Keratinocyte (primary cell): ENCODE data around the gene GH2. TPM values are rescaled to one million over a fixed set of nuclear protein-coding genes. Genes with fewer than 3 reads are reported as not detected.

Source experiments
- DNase-seq: peaks from one replicate; pipeline ENCODE4 v3.0.0-alpha.2; 2011; ENCODE audit warnings: low read depth, missing footprints, low spot score
- FAIRE-seq: peaks from 2 replicates; lab custom pipeline; 2011; peaks lifted over from hg19 to GRCh38; lab: Jason Lieb, UNC
- H2AFZ ChIP-seq: 2 replicates; pipeline ENCODE4 v1.6.0; 2012; ENCODE audit warnings: low read length, control low read depth, inconsistent platforms; ENCODE audit not compliant: control insufficient read depth
- H3K27ac ChIP-seq: 2 replicates; pipeline ENCODE4 v1.5.1; 2011; ENCODE audit warnings: low read length; ENCODE audit not compliant: control insufficient read depth, insufficient read depth
- H3K27me3 ChIP-seq: 3 replicates; pipeline ENCODE4 v1.6.0; 2011; ENCODE audit warnings: low read length; ENCODE audit not compliant: control insufficient read depth, insufficient read depth; ENCODE audit errors: extremely low read depth
- H3K36me3 ChIP-seq, 2 experiments: 2 replicates in 1 of 2; 3 replicates in 1 of 2; pipeline ENCODE4 v1.5.1; 2011; ENCODE audit warnings: low read length in 2 of 2, mild to moderate bottlenecking in 1 of 2; ENCODE audit not compliant: control insufficient read depth in 2 of 2, insufficient read depth in 2 of 2; ENCODE audit errors: extremely low read depth in 1 of 2
- H3K4me1 ChIP-seq: 3 replicates; pipeline ENCODE4 v1.5.1; 2011; ENCODE audit warnings: low read length; ENCODE audit not compliant: control insufficient read depth, insufficient read depth; ENCODE audit errors: extremely low read depth
- H3K4me2 ChIP-seq: 3 replicates; pipeline ENCODE4 v1.6.0; 2011; ENCODE audit warnings: low read depth, low read length; ENCODE audit not compliant: control insufficient read depth, insufficient read depth; ENCODE audit errors: extremely low read depth
- H3K4me3 ChIP-seq, 3 experiments: fragments of 200-600 bp in 1 of 3; sonication (generic) in 1 of 3; 2 replicates in 2 of 3; 3 replicates in 1 of 3; pipeline ENCODE4 v1.5.1; 2011 to 2016; ENCODE audit warnings: low read length in 3 of 3, mild to moderate bottlenecking in 3 of 3, control low read depth in 2 of 3, inconsistent platforms in 1 of 3, low read depth in 1 of 3, mixed read lengths in 1 of 3, mixed run types in 1 of 3, moderate library complexity in 1 of 3; ENCODE audit not compliant: control insufficient read depth in 2 of 3, insufficient read depth in 2 of 3; ENCODE audit errors: extremely low read depth in 1 of 3
- H3K79me2 ChIP-seq: 2 replicates; pipeline ENCODE4 v1.6.0; 2012; ENCODE audit warnings: low read length; ENCODE audit not compliant: control insufficient read depth, insufficient read depth
- H3K9ac ChIP-seq: 3 replicates; pipeline ENCODE4 v1.6.0; 2011; ENCODE audit warnings: low read length; ENCODE audit not compliant: control insufficient read depth, insufficient read depth; ENCODE audit errors: extremely low read depth
- H3K9me1 ChIP-seq: 3 replicates; pipeline ENCODE4 v1.6.0; 2011; ENCODE audit warnings: low read length; ENCODE audit not compliant: control insufficient read depth, insufficient read depth; ENCODE audit errors: extremely low read depth
- H3K9me3 ChIP-seq: 2 replicates; pipeline ENCODE4 v1.5.1; 2012; ENCODE audit warnings: low read depth, low read length; ENCODE audit not compliant: control insufficient read depth
- H4K20me1 ChIP-seq: 3 replicates; pipeline ENCODE4 v1.6.0; 2011; ENCODE audit warnings: low read length; ENCODE audit not compliant: control insufficient read depth, insufficient read depth; ENCODE audit errors: extremely low read depth
- CTCF ChIP-seq, 3 experiments: IDR thresholded peaks in 1 of 3; conservative IDR thresholded peaks in 1 of 3; optimal IDR thresholded peaks in 1 of 3; 2 replicates in 2 of 3; 3 replicates in 1 of 3; pipeline versions ENCODE3 to v1.5.1; 2011; ENCODE audit warnings: low read length in 3 of 3, mild to moderate bottlenecking in 3 of 3, moderate library complexity in 2 of 3, control low read depth in 1 of 3, inconsistent platforms in 1 of 3; ENCODE audit not compliant: insufficient read depth in 2 of 3; ENCODE audit errors: extremely low read depth in 1 of 3
- EZH2 ChIP-seq: IDR thresholded peaks from one replicate; pipeline ENCODE4 v1.6.1; 2012; ENCODE audit warnings: inconsistent platforms, mild to moderate bottlenecking, low read length, moderate library complexity
- dilution Hi-C: fragments of 300-500 bp; cut with MboI; formaldehyde crosslinking; loops from one replicate; pipeline ENCODE4 v1.7.0; 2020; ENCODE audit warnings: low sequenced_read_pairs; ENCODE audit not compliant: extremely low pct_ligation_motif_present
- polyA plus RNA-seq, 5 experiments: library from polyadenylated mRNA; depleted of rRNA in 3 of 5; stranded (reverse) in 3 of 5; stranded (forward) in 1 of 5; unstranded in 1 of 5; fragments of >200 nt; gene quantifications; 1 replicate in 1 of 5; 2 replicates in 3 of 5; 3 replicates in 1 of 5; pipeline versions ENCODE4 v1.2.1 to v1.2.3, GENCODE V29; 2011 to 2012; ENCODE audit warnings: missing spikeins in 2 of 5, low read depth in 1 of 5, low replicate concordance in 1 of 5

GH2 gene
- polyA plus RNA-seq, 1 donor (not counting 4 experiments of a cell fraction or from before 2014, with no cell fraction given), result not detected

- TF ChIP-seq EZH2 (no peak), CTCF (optimal IDR thresholded peaks at IDR 0.05 in 1 of 3, IDR thresholded peaks at IDR 0.05 in 1 of 3, conservative IDR thresholded peaks at IDR 0.05 in 1 of 3; ENCODE audit: extremely low read depth in 1 of 3, insufficient read depth in 2 of 3, low read length in 3 of 3) (no peak)
- FAIRE-seq, result no peak
- dilution Hi-C loops, result no loop called here
- Histone ChIP-seq H2AFZ (no peak overlapping the region), H3K27ac (no peak overlapping the region), H4K20me1 (no peaks in the 10 kb centered on the region), H3K9me3 (no peaks in the 10 kb centered on the region), H3K9me1 (no peaks in the 10 kb centered on the region), H3K9ac (no peak overlapping the region), H3K36me3 (no peaks in the 10 kb centered on the region), H3K79me2 (no peaks in the 10 kb centered on the region), H3K4me3 (no peak overlapping the region), H3K4me1 (no peaks in the 10 kb centered on the region), H3K4me2 (no peak overlapping the region), H3K27me3 (peaks cover 9% of the 10 kb centered on the region)
- no peak for DNase-seq
Measured at GRCh38 chr17:63850401-63850800, 31.3 kb downstream of the GH2 start.

- H3K9me3 ChIP-seq, result no peaks in the 10 kb centered on the region
- peaks cover 9% of the 10 kb centered on the region for H3K27me3 ChIP-seq
- TF ChIP-seq EZH2, result no peak
- TF ChIP-seq CTCF (optimal IDR thresholded peaks at IDR 0.05 in 1 of 3, IDR thresholded peaks at IDR 0.05 in 1 of 3, conservative IDR thresholded peaks at IDR 0.05 in 1 of 3; ENCODE audit: extremely low read depth in 1 of 3, insufficient read depth in 2 of 3, low read length in 3 of 3), result peak; percentile 60 to 80 (median 76)
- peak overlapping the region; percentile 82 for H3K4me2 ChIP-seq
- peak overlapping the region; percentile 99 for H2AFZ ChIP-seq
- H3K4me3 ChIP-seq, result peak overlapping the region in 2 of 3 experiments; percentile 51 to 66
- DNase-seq (peak; percentile 48), FAIRE-seq (no peak)
- H3K9ac ChIP-seq, result peak overlapping the region; percentile 72
- H4K20me1 ChIP-seq, result no peaks in the 10 kb centered on the region
- H3K4me1 ChIP-seq, result no peaks in the 10 kb centered on the region
- no peaks in the 10 kb centered on the region for H3K79me2 ChIP-seq
- H3K27ac ChIP-seq, result peak overlapping the region; percentile 54
- no peaks in the 10 kb centered on the region for H3K9me1 ChIP-seq
- H3K36me3 ChIP-seq, result no peaks in the 10 kb centered on the region
- dilution Hi-C loops, result no loop called here
Measured at GRCh38 chr17:63848834-63849689, 32.7 kb downstream of the GH2 start.
